Epithelial cell of proximal tubule (primary cell): ENCODE data around the gene USP17L19. TPM values are rescaled to one million over a fixed set of nuclear protein-coding genes. Genes with fewer than 3 reads are reported as not detected.
"Not testable (repeated sequence)": the region's sequence is repeated elsewhere in the genome, so short reads cannot be mapped to it uniquely, and the experiment has no call there.

Experiments used
- DNase-seq: peaks from one replicate; pipeline ENCODE4 v3.0.0-alpha.2; 2011; ENCODE audit warnings: low read depth
- H3K4me3 ChIP-seq: 2 replicates; pipeline ENCODE4 v1.5.1; 2011; ENCODE audit warnings: low read depth, mild to moderate bottlenecking, low read length
- total RNA-seq: library from RNA; depleted of rRNA; stranded (reverse); fragments of >200 nt; gene quantifications from 2 replicates; pipeline ENCODE4 v1.2.3, GENCODE V29; 2015

Gene USP17L19, protein sequence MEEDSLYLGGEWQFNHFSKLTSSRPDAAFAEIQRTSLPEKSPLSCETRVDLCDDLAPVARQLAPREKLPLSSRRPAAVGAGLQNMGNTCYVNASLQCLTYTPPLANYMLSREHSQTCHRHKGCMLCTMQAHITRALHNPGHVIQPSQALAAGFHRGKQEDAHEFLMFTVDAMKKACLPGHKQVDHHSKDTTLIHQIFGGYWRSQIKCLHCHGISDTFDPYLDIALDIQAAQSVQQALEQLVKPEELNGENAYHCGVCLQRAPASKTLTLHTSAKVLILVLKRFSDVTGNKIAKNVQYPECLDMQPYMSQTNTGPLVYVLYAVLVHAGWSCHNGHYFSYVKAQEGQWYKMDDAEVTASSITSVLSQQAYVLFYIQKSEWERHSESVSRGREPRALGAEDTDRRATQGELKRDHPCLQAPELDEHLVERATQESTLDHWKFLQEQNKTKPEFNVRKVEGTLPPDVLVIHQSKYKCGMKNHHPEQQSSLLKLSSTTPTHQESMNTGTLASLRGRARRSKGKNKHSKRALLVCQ
- not detected in 2 replicates for total RNA-seq

DNA sequence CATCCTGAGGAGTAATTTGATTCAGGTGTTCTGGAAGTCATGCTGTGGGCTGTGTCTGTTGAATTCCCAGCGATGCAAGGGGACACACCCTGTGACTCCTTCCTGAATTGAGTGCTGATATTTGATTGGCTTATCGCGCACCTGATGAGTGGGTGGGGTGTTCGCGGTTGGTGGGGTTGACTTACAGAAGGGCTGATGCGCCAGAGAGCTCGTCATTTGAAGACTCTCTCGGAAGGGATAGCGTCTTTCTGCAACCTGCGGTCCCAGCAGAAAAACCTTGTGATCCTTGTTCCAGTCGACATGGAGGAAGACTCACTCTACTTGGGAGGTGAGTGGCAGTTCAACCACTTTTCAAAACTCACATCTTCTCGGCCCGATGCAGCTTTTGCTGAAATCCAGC, at the start of gene USP17L19:
USP17L19 (plus strand) TSS at position 301 of the 400 bp plus-strand sequence; CDS start at position 301, 0 bp downstream.
- H3K4me3 ChIP-seq, DNase-seq: not testable (repeated sequence)

DNA sequence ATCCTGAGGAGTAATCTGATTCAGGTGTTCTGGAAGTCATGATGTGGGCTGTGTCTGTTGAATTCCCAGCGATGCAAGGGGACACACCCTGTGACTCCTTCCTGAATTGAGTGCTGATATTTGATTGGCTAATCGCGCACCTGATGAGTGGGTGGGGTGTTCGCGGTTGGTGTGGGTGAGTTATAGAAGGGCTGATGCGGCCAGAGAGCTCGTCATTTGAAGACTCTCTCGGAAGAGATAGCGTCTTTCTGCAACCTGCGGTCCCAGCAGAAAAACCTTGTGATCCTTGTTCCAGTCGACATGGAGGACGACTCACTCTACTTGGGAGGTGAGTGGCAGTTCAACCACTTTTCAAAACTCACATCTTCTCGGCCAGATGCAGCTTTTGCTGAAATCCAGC, 42.8 kb upstream of the USP17L19 start, which contains the start of gene USP17L10:
USP17L10 (plus strand) TSS at position 301 of the 400 bp plus-strand sequence; CDS start at position 301, 0 bp downstream.
- not testable (repeated sequence) for H3K4me3 ChIP-seq, DNase-seq

DNA sequence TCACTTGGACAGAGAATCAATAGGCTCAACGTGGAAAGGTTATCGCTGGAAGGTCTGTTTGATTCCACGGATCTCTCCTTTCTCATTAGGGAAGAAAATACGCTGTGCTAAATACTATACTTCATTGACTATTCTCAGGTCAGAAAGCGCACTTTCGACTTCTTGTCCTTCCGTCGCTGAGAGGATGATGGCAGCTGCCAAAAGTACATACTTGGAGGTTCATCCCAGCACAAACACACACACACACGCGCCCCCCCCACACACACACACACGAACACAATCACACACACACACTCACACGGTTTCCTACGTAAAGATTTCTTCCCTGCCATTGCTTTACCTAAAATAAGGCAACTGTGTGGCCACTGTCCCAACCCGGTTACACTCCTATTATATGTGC, 38.5 kb upstream of the USP17L19 start:
- not testable (repeated sequence) for DNase-seq, H3K4me3 ChIP-seq

DNA sequence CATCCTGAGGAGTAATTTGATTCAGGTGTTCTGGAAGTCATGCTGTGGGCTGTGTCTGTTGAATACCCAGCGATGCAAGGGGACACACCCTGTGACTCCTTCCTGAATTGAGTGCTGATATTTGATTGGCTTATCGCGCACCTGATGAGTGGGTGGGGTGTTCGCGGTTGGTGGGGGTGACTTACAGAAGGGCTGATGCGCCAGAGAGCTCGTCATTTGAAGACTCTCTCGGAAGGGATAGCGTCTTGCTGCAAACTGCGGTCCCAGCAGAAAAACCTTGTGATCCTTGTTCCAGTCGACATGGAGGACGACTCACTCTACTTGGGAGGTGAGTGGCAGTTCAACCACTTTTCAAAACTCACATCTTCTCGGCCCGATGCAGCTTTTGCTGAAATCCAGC, 38.1 kb upstream of the USP17L19 start, which contains the start of gene USP17L11:
USP17L11 (plus strand) TSS at position 301 of the 400 bp plus-strand sequence; CDS start at position 301, 0 bp downstream.
- DNase-seq, result not testable (repeated sequence)

DNA sequence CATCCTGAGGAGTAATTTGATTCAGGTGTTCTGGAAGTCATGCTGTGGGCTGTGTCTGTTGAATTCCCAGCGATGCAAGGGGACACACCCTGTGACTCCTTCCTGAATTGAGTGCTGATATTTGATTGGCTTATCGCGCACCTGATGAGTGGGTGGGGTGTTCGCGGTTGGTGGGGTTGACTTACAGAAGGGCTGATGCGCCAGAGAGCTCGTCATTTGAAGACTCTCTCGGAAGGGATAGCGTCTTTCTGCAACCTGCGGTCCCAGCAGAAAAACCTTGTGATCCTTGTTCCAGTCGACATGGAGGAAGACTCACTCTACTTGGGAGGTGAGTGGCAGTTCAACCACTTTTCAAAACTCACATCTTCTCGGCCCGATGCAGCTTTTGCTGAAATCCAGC, 33.3 kb upstream of the USP17L19 start, which contains the start of gene USP17L12:
USP17L12 (plus strand) TSS at position 301 of the 400 bp plus-strand sequence; CDS start at position 301, 0 bp downstream.
- not testable (repeated sequence) for H3K4me3 ChIP-seq, DNase-seq

More for the DNA sequence above, 38.1 kb upstream of the USP17L19 start, which contains the start of gene USP17L11:
- not testable (repeated sequence) for H3K4me3 ChIP-seq

DNA sequence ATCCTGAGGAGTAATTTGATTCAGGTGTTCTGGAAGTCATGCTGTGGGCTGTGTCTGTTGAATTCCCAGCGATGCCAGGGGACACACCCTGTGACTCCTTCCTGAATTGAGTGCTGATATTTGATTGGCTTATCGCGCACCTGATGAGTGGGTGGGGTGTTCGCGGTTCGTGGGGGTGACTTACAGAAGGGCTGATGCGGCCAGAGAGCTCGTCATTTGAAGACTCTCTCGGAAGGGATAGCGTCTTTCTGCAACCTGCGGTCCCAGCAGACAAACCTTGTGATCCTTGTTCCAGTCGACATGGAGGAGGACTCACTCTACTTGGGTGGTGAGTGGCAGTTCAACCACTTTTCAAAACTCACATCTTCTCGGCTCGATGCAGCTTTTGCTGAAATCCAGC, 28.6 kb upstream of the USP17L19 start, which contains the start of gene USP17L13:
USP17L13 (plus strand) TSS at position 301 of the 400 bp plus-strand sequence; CDS start at position 301, 0 bp downstream.
- H3K4me3 ChIP-seq, DNase-seq: not testable (repeated sequence)

DNA sequence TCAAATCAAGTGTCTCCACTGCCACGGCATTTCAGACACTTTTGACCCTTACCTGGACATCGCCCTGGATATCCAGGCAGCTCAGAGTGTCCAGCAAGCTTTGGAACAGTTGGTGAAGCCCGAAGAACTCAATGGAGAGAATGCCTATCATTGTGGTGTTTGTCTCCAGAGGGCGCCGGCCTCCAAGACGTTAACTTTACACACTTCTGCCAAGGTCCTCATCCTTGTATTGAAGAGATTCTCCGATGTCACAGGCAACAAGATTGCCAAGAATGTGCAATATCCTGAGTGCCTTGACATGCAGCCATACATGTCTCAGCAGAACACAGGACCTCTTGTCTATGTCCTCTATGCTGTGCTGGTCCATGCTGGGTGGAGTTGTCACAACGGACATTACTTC, 22.9 kb upstream of the USP17L19 start:
- H3K4me3 ChIP-seq, DNase-seq: not testable (repeated sequence)

DNA sequence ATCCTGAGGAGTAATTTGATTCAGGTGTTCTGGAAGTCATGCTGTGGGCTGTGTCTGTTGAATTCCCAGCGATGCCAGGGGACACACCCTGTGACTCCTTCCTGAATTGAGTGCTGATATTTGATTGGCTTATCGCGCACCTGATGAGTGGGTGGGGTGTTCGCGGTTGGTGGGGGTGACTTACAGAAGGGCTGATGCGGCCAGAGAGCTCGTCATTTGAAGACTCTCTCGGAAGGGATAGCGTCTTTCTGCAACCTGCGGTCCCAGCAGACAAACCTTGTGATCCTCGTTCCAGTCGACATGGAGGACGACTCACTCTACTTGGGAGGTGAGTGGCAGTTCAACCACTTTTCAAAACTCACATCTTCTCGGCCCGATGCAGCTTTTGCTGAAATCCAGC, 19.1 kb upstream of the USP17L19 start, which contains the start of gene USP17L15:
USP17L15 (plus strand) TSS at position 301 of the 400 bp plus-strand sequence; CDS start at position 301, 0 bp downstream.
- H3K4me3 ChIP-seq, DNase-seq: not testable (repeated sequence)

DNA sequence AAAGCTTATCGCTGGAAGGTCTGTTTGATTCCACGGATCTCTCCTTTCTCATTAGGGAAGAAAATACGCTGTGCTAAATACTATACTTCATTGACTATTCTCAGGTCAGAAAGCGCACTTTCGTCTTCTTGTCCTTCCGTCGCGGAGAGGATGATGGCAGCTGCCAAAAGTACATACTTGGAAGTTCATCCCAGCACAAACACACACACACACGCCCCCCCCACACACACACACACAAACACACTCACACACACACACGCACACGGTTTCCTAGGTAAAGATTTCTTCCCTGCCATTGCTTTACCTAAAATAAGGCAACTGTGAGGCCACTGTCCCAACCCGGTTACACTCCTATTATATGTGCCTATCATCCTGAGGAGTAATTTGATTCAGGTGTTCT, 14.7 kb upstream of the USP17L19 start:
- not testable (repeated sequence) for DNase-seq, H3K4me3 ChIP-seq

DNA sequence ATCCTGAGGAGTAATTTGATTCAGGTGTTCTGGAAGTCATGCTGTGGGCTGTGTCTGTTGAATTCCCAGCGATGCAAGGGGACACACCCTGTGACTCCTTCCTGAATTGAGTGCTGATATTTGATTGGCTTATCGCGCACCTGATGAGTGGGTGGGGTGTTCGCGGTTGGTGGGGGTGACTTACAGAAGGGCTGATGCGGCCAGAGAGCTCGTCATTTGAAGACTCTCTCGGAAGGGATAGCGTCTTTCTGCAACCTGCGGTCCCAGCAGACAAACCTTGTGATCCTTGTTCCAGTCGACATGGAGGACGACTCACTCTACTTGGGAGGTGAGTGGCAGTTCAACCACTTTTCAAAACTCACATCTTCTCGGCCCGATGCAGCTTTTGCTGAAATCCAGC, 9.6 kb upstream of the USP17L19 start, which contains the start of gene USP17L17:
USP17L17 (plus strand) TSS at position 301 of the 400 bp plus-strand sequence; CDS start at position 301, 0 bp downstream.
- DNase-seq, H3K4me3 ChIP-seq: not testable (repeated sequence)

DNA sequence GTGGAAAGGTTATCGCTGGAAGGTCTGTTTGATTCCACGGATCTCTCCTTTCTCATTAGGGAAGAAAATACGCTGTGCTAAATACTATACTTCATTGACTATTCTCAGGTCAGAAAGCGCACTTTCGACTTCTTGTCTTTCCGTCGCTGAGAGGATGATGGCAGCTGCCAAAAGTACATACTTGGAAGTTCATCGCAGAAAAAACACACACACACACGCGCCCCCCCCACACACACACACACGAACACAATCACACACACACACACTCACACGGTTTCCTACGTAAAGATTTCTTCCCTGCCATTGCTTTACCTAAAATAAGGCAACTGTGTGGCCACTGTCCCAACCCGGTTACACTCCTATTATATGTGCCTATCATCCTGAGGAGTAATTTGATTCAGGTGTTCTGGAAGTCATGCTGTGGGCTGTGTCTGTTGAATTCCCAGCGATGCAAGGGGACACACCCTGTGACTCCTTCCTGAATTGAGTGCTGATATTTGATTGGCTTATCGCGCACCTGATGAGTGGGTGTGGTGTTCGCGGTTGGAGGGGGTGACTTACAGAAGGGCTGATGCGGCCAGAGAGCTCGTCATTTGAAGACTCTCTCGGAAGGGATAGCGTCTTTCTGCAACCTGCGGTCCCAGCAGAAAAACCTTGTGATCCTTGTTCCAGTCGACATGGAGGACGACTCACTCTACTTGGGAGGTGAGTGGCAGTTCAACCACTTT, 5.1 kb upstream of the USP17L19 start, which contains the start of gene USP17L18:
USP17L18 (plus strand) TSS at position 678 of the 728 bp plus-strand sequence; CDS start at position 678, 0 bp downstream.
- not testable (repeated sequence) for DNase-seq, H3K4me3 ChIP-seq

DNA sequence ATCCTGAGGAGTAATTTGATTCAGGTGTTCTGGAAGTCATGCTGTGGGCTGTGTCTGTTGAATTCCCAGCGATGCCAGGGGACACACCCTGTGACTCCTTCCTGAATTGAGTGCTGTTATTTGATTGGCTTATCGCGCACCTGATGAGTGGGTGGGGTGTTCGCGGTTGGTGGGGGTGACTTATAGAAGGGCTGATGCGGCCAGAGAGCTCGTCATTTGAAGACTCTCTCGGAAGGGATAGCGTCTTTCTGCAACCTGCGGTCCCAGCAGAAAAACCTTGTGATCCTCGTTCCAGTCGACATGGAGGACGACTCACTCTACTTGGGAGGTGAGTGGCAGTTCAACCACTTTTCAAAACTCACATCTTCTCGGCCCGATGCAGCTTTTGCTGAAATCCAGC, 4.6 kb downstream of the USP17L19 start, which contains the start of gene USP17L20:
USP17L20 (plus strand) TSS at position 301 of the 400 bp plus-strand sequence; CDS start at position 301, 0 bp downstream.
- H3K4me3 ChIP-seq, DNase-seq: not testable (repeated sequence)

DNA sequence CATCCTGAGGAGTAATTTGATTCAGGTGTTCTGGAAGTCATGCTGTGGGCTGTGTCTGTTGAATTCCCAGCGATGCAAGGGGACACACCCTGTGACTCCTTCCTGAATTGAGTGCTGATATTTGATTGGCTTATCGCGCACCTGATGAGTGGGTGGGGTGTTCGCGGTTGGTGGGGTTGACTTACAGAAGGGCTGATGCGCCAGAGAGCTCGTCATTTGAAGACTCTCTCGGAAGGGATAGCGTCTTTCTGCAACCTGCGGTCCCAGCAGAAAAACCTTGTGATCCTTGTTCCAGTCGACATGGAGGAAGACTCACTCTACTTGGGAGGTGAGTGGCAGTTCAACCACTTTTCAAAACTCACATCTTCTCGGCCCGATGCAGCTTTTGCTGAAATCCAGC, 9.4 kb downstream of the USP17L19 start, which contains the start of gene USP17L21:
USP17L21 (plus strand) TSS at position 301 of the 400 bp plus-strand sequence; CDS start at position 301, 0 bp downstream.
- not testable (repeated sequence) for H3K4me3 ChIP-seq, DNase-seq

DNA sequence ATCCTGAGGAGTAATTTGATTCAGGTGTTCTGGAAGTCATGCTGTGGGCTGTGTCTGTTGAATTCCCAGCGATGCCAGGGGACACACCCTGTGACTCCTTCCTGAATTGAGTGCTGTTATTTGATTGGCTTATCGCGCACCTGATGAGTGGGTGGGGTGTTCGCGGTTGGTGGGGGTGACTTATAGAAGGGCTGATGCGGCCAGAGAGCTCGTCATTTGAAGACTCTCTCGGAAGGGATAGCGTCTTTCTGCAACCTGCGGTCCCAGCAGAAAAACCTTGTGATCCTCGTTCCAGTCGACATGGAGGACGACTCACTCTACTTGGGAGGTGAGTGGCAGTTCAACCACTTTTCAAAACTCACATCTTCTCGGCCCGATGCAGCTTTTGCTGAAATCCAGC, 14.1 kb downstream of the USP17L19 start, which contains the start of gene USP17L22:
USP17L22 (plus strand) TSS at position 301 of the 400 bp plus-strand sequence; CDS start at position 301, 0 bp downstream.
- DNase-seq, H3K4me3 ChIP-seq: not testable (repeated sequence)

DNA sequence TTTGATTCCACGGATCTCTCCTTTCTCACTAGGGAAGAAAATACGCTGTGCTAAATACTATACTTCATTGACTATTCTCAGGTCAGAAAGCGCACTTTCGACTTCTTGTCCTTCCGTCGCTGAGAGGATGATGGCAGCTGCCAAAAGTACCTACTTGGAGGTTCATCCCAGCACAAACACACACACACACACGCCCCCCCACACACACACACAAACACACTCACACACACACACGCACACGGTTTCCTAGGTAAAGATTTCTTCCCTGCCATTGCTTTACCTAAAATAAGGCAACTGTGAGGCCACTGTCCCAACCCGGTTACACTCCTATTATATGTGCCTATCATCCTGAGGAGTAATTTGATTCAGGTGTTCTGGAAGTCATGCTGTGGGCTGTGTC, 18.5 kb downstream of the USP17L19 start:
- H3K4me3 ChIP-seq, DNase-seq: not testable (repeated sequence)
